ENCODE data around the gene XXYLT1. TPM values are rescaled to one million over a fixed set of nuclear protein-coding genes. Genes with fewer than 3 reads are reported as not detected.

Gene XXYLT1
- total RNA-seq, 1 donor from 2014 or later: 14.5 TPM

DNA sequence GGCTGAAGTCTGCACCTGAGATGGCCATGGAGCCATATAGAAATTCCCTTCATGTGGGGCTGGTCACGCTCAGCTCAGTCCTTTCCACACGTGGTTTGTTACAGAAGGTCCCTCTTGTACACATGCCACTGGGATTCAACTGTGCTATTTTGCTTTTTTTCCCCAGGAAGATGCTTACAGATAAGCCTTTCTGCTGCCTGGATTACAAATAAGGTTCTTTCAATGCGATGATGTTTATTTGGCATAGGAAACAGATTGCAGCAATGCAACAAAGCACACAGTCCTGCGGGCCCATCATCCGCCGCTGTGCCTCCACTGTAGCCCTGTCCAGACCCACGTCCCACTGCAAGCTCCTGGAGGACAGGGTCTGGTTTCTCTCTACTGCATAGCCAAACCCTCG lies 124.8 kb downstream of the XXYLT1 start:
- intact Hi-C loops (cut with DNase I): no loop called here
- H3K4me1 ChIP-seq: peaks cover 41% of the 10 kb centered on the region
- no peak for DNase-seq (ENCODE audit: extremely low spot score in 2 of 2)
- H3K4me3 ChIP-seq: no peak overlapping the region
- TF ChIP-seq POLR2A (IDR thresholded peaks at IDR 0.05): no peak
- no peak for TF ChIP-seq POLR2AphosphoS5 (IDR thresholded peaks at IDR 0.05; ENCODE audit: insufficient read depth in 1 of 2, low read depth in 1 of 2)
- no peak for TF ChIP-seq CTCF (IDR thresholded peaks at IDR 0.05)
- no peaks in the 10 kb centered on the region for H3K9me3 ChIP-seq
- no peaks in the 10 kb centered on the region for H3K27me3 ChIP-seq
- H3K27ac ChIP-seq: no peak overlapping the region
- no peaks in the 10 kb centered on the region for H3K36me3 ChIP-seq

GRCh38 chr3:195145579-195145978 lies 125.4 kb downstream of the XXYLT1 start:
- no peak overlapping the region for H3K27ac ChIP-seq
- DNase-seq (ENCODE audit: extremely low spot score in 2 of 2): no peak
- TF ChIP-seq CTCF (IDR thresholded peaks at IDR 0.05) (no peak), POLR2A (IDR thresholded peaks at IDR 0.05) (no peak), POLR2AphosphoS5 (IDR thresholded peaks at IDR 0.05; ENCODE audit: insufficient read depth in 1 of 2, low read depth in 1 of 2) (no peak)

DNA sequence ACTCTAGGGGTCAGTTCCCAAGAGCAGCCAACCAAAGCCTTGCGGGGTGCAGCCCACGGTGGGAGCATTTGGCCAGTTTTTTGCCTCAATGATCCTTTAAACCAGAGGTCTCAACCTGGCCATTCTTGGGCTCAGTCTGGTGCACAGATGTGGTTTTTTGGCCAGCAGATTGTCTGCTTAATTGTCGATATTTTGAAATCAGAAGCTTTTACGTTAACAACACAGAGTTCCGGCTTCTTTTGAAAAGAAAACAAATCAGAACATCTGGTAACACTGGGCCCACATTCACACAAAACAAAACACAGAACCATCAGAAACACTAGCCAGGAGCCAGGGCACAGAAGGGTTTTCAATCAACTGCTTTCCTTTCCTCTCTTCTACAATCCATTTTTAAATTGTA lies 127.7 kb downstream of the XXYLT1 start:
- no peak for DNase-seq (ENCODE audit: extremely low spot score in 2 of 2)
- H3K27me3 ChIP-seq: no peaks in the 10 kb centered on the region
- TF ChIP-seq CTCF (IDR thresholded peaks at IDR 0.05) (no peak), POLR2A (IDR thresholded peaks at IDR 0.05) (no peak), POLR2AphosphoS5 (IDR thresholded peaks at IDR 0.05; ENCODE audit: insufficient read depth in 1 of 2, low read depth in 1 of 2) (no peak)
- H3K4me3 ChIP-seq: no peak overlapping the region
- H3K27ac ChIP-seq: peak overlapping the region; percentile 48
- H3K4me1 ChIP-seq: peaks cover 25% of the 10 kb centered on the region
- no peaks in the 10 kb centered on the region for H3K36me3 ChIP-seq
- no peaks in the 10 kb centered on the region for H3K9me3 ChIP-seq
- intact Hi-C loops (cut with DNase I): no loop called here

More at GRCh38 chr3:195145579-195145978, 125.4 kb downstream of the XXYLT1 start:
- intact Hi-C loops (cut with DNase I): no loop called here
- Histone ChIP-seq H3K4me1 (peaks cover 35% of the 10 kb centered on the region), H3K27me3 (no peaks in the 10 kb centered on the region), H3K36me3 (no peaks in the 10 kb centered on the region), H3K4me3 (no peak overlapping the region), H3K9me3 (no peaks in the 10 kb centered on the region)

- intact Hi-C loops (cut with DNase I): no loop called here
- H3K4me1 ChIP-seq: peaks cover 18% of the 10 kb centered on the region
Observed at GRCh38 chr3:195142519-195142918, 128.4 kb downstream of the XXYLT1 start.

More at GRCh38 chr3:195142519-195142918, 128.4 kb downstream of the XXYLT1 start:
- TF ChIP-seq POLR2A (IDR thresholded peaks at IDR 0.05) (no peak), POLR2AphosphoS5 (IDR thresholded peaks at IDR 0.05; ENCODE audit: insufficient read depth in 1 of 2, low read depth in 1 of 2) (no peak), CTCF (IDR thresholded peaks at IDR 0.05) (no peak)
- Histone ChIP-seq H3K9me3 (no peaks in the 10 kb centered on the region), H3K27ac (peak overlapping the region; percentile 48), H3K36me3 (no peaks in the 10 kb centered on the region), H3K27me3 (no peaks in the 10 kb centered on the region), H3K4me3 (no peak overlapping the region)
- no peak for DNase-seq (ENCODE audit: extremely low spot score in 2 of 2)

Data from vagina (tissue), 2 donors.